Activated CD4-positive, alpha-beta T cell treated with anti-CD3 and anti-CD28 coated beads, Interleukin-2, amount 50 U/mL, for 4 hours (primary cell): ENCODE results near the gene WHRN.
A peak's percentile ranks its signal among the peaks of the same experiment; 100 is the strongest.

ENCODE experiments used
- DNase-seq, 2 experiments: peaks; one replicate each; pipeline ENCODE4 v3.0.0-alpha.2; 2020

The WHRN gene

GRCh38 chr9:114395768-114396167, 109.5 kb downstream of the WHRN start:
- DNase-seq = no peak

- DNase-seq = no peak
These were observed 110.0 kb downstream of the WHRN start for GRCh38 chr9:114395334-114395617.

GRCh38 chr9:114394523-114395333, 110.5 kb downstream of the WHRN start:
- DNase-seq = no peak

- no peak for DNase-seq
These were observed 112.5 kb downstream of the WHRN start for GRCh38 chr9:114392749-114393112.

- DNase-seq = no peak
These were observed 114.3 kb downstream of the WHRN start for GRCh38 chr9:114390952-114391351.

GRCh38 chr9:114389612-114390368, 115.5 kb downstream of the WHRN start:
- no peak for DNase-seq

- no peak for DNase-seq
These were observed 116.4 kb downstream of the WHRN start for GRCh38 chr9:114388764-114389375.

GRCh38 chr9:114388357-114388682, 117.0 kb downstream of the WHRN start:
- no peak for DNase-seq

GRCh38 chr9:114387680-114388356, 117.5 kb downstream of the WHRN start, which contains the start of gene AKNA:
Gene AKNA, minus strand, starts transcription at chr9:114387982. Its CDS starts 6,649 bp downstream, at chr9:114381333.
- peak; percentile 75 to 80 for DNase-seq

GRCh38 chr9:114386886-114387679, 118.2 kb downstream of the WHRN start:
- DNase-seq = no peak

- DNase-seq = no peak
These were observed 118.8 kb downstream of the WHRN start for GRCh38 chr9:114386361-114386885.

GRCh38 chr9:114385397-114386181, 119.7 kb downstream of the WHRN start:
- DNase-seq = peak; percentile 79 to 87

- DNase-seq = no peak
These were observed 120.4 kb downstream of the WHRN start for GRCh38 chr9:114384836-114385396.

GRCh38 chr9:114384341-114384740, 120.9 kb downstream of the WHRN start:
- DNase-seq = no peak

GRCh38 chr9:114383521-114384231, 121.6 kb downstream of the WHRN start:
- no peak for DNase-seq

GRCh38 chr9:114382699-114383520, 122.4 kb downstream of the WHRN start:
- peak; percentile 68 for DNase-seq

GRCh38 chr9:114378883-114379282, 126.4 kb downstream of the WHRN start:
- no peak for DNase-seq

- no peak for DNase-seq
These were observed 127.3 kb downstream of the WHRN start for GRCh38 chr9:114378016-114378415.
